ENCODE measurements around the gene CYTIP. TPM values are rescaled to one million over a fixed set of nuclear protein-coding genes. Genes with fewer than 3 reads are reported as not detected.

CYTIP gene
- not detected in 2 replicates for total RNA-seq (2014; rRNA removed; shearing (Covaris generic))

- in situ Hi-C loops (cut with HindIII; ENCODE audit: low sequenced_read_pairs), result no loop called here
These were observed at the start of gene CYTIP for GRCh38 chr2:157443795-157444640. CYTIP (minus strand) TSS chr2:157444089; CDS start chr2:157444020, 69 bp downstream.

GRCh38 chr2:157492189-157492773 lies 48.4 kb upstream of the CYTIP start:
- peak; percentile 59 for DNase-seq (ENCODE audit: low spot score)
- in situ Hi-C loops (cut with HindIII; ENCODE audit: low sequenced_read_pairs), result no loop called here

More at GRCh38 chr2:157443795-157444640, at the start of gene CYTIP:
- DNase-seq (ENCODE audit: low spot score), result no peak

GRCh38 chr2:157489983-157490382 lies 46.1 kb upstream of the CYTIP start:
- no peak for DNase-seq (ENCODE audit: low spot score)
- in situ Hi-C loops (cut with HindIII; ENCODE audit: low sequenced_read_pairs), result no loop called here

GRCh38 chr2:157488877-157489276 lies 45.0 kb upstream of the CYTIP start:
- in situ Hi-C loops (cut with HindIII; ENCODE audit: low sequenced_read_pairs), result no loop called here
- DNase-seq (ENCODE audit: low spot score), result no peak

GRCh38 chr2:157487747-157488146 lies 43.9 kb upstream of the CYTIP start:
- no peak for DNase-seq (ENCODE audit: low spot score)
- in situ Hi-C loops (cut with HindIII; ENCODE audit: low sequenced_read_pairs), result no loop called here

- no peak for DNase-seq (ENCODE audit: low spot score)
- in situ Hi-C loops (cut with HindIII; ENCODE audit: low sequenced_read_pairs), result no loop called here
These were observed 43.4 kb upstream of the CYTIP start for GRCh38 chr2:157487271-157487610.

GRCh38 chr2:157486596-157487270 lies 42.8 kb upstream of the CYTIP start:
- in situ Hi-C loops (cut with HindIII; ENCODE audit: low sequenced_read_pairs), result no loop called here
- no peak for DNase-seq (ENCODE audit: low spot score)

- in situ Hi-C loops (cut with HindIII; ENCODE audit: low sequenced_read_pairs), result no loop called here
- DNase-seq (ENCODE audit: low spot score), result no peak
These were observed 36.5 kb upstream of the CYTIP start for GRCh38 chr2:157480182-157480961.

GRCh38 chr2:157479081-157480027 lies 35.5 kb upstream of the CYTIP start:
- no peak for DNase-seq (ENCODE audit: low spot score)
- in situ Hi-C loops (cut with HindIII; ENCODE audit: low sequenced_read_pairs), result no loop called here

GRCh38 chr2:157477919-157478318 lies 34.0 kb upstream of the CYTIP start:
- in situ Hi-C loops (cut with HindIII; ENCODE audit: low sequenced_read_pairs), result no loop called here
- DNase-seq (ENCODE audit: low spot score), result no peak

GRCh38 chr2:157476953-157477709 lies 33.2 kb upstream of the CYTIP start:
- in situ Hi-C loops (cut with HindIII; ENCODE audit: low sequenced_read_pairs), result no loop called here
- DNase-seq (ENCODE audit: low spot score), result no peak

- in situ Hi-C loops (cut with HindIII; ENCODE audit: low sequenced_read_pairs), result no loop called here
- no peak for DNase-seq (ENCODE audit: low spot score)
These were observed 32.0 kb upstream of the CYTIP start for GRCh38 chr2:157475722-157476390.

GRCh38 chr2:157473581-157473980 lies 29.7 kb upstream of the CYTIP start:
- in situ Hi-C loops (cut with HindIII; ENCODE audit: low sequenced_read_pairs), result no loop called here
- DNase-seq (ENCODE audit: low spot score), result no peak

GRCh38 chr2:157471078-157471477 lies 27.2 kb upstream of the CYTIP start:
- no peak for DNase-seq (ENCODE audit: low spot score)
- in situ Hi-C loops (cut with HindIII; ENCODE audit: low sequenced_read_pairs), result no loop called here

GRCh38 chr2:157470321-157470720 lies 26.4 kb upstream of the CYTIP start:
- no peak for DNase-seq (ENCODE audit: low spot score)
- in situ Hi-C loops (cut with HindIII; ENCODE audit: low sequenced_read_pairs), result no loop called here

GRCh38 chr2:157469726-157470125 lies 25.8 kb upstream of the CYTIP start:
- no peak for DNase-seq (ENCODE audit: low spot score)
- in situ Hi-C loops (cut with HindIII; ENCODE audit: low sequenced_read_pairs), result no loop called here

GRCh38 chr2:157468931-157469708 lies 25.2 kb upstream of the CYTIP start:
- in situ Hi-C loops (cut with HindIII; ENCODE audit: low sequenced_read_pairs), result no loop called here
- no peak for DNase-seq (ENCODE audit: low spot score)
